ENCODE data around the gene IGDCC3.

IGDCC3 gene

GRCh38 chr15:65377976-65378366, at the start of gene IGDCC3:
IGDCC3 (minus strand) TSS chr15:65378002; CDS start chr15:65377788, 214 bp downstream.
- Mint-ChIP-seq H3K36me3 (ENCODE audit: low read depth) (no peaks in the 10 kb centered on the region), H3K4me1 (ENCODE audit: low read depth) (peaks cover 13% of the 10 kb centered on the region), H3K9me3 (no peaks in the 10 kb centered on the region), H3K4me3 (peak within 1 kb of the TSS; percentile 76), H3K27ac (no peak within 1 kb of the TSS), H3K27me3 (peaks cover 66% of the 10 kb centered on the region)
- no peak for DNase-seq

- Mint-ChIP-seq H3K36me3 (ENCODE audit: low read depth) (no peaks in the 10 kb centered on the region), H3K27ac (no peak overlapping the region), H3K9me3 (no peaks in the 10 kb centered on the region), H3K4me3 (no peak overlapping the region), H3K4me1 (ENCODE audit: low read depth) (peaks cover 10% of the 10 kb centered on the region), H3K27me3 (peaks cover 46% of the 10 kb centered on the region)
- DNase-seq: no peak
Measured at GRCh38 chr15:65426216-65426853, 48.5 kb upstream of the IGDCC3 start.

GRCh38 chr15:65424683-65425082, 46.9 kb upstream of the IGDCC3 start:
- H3K4me3 Mint-ChIP-seq: no peak overlapping the region
- H3K4me1 Mint-ChIP-seq (ENCODE audit: low read depth): peaks cover 10% of the 10 kb centered on the region
- H3K9me3 Mint-ChIP-seq: no peaks in the 10 kb centered on the region
- no peaks in the 10 kb centered on the region for H3K36me3 Mint-ChIP-seq (ENCODE audit: low read depth)
- H3K27ac Mint-ChIP-seq: no peak overlapping the region
- peaks cover 61% of the 10 kb centered on the region for H3K27me3 Mint-ChIP-seq
- DNase-seq: no peak

GRCh38 chr15:65423976-65424679, 46.3 kb upstream of the IGDCC3 start:
- DNase-seq: peak; percentile 8
- Mint-ChIP-seq H3K36me3 (ENCODE audit: low read depth) (no peaks in the 10 kb centered on the region), H3K27ac (no peak overlapping the region), H3K9me3 (no peaks in the 10 kb centered on the region), H3K27me3 (peaks cover 64% of the 10 kb centered on the region), H3K4me1 (ENCODE audit: low read depth) (peaks cover 10% of the 10 kb centered on the region), H3K4me3 (no peak overlapping the region)

GRCh38 chr15:65423150-65423975, 45.6 kb upstream of the IGDCC3 start:
- peak overlapping the region; percentile 68 for H3K4me3 Mint-ChIP-seq
- no peaks in the 10 kb centered on the region for H3K36me3 Mint-ChIP-seq (ENCODE audit: low read depth)
- peaks cover 71% of the 10 kb centered on the region for H3K27me3 Mint-ChIP-seq
- DNase-seq: peak; percentile 28
- H3K27ac Mint-ChIP-seq: no peak overlapping the region
- no peaks in the 10 kb centered on the region for H3K9me3 Mint-ChIP-seq
- peaks cover 10% of the 10 kb centered on the region for H3K4me1 Mint-ChIP-seq (ENCODE audit: low read depth)

- H3K27me3 Mint-ChIP-seq: peaks cover 89% of the 10 kb centered on the region
- no peak overlapping the region for H3K27ac Mint-ChIP-seq
- H3K9me3 Mint-ChIP-seq: no peaks in the 10 kb centered on the region
- peaks cover 10% of the 10 kb centered on the region for H3K4me1 Mint-ChIP-seq (ENCODE audit: low read depth)
- H3K36me3 Mint-ChIP-seq (ENCODE audit: low read depth): no peaks in the 10 kb centered on the region
- H3K4me3 Mint-ChIP-seq: peak overlapping the region; percentile 66
- no peak for DNase-seq
Measured at GRCh38 chr15:65421360-65422215, 43.8 kb upstream of the IGDCC3 start.

GRCh38 chr15:65420975-65421359, 43.2 kb upstream of the IGDCC3 start:
- Mint-ChIP-seq H3K27me3 (peaks cover 87% of the 10 kb centered on the region), H3K4me1 (ENCODE audit: low read depth) (peaks cover 10% of the 10 kb centered on the region), H3K9me3 (no peaks in the 10 kb centered on the region), H3K36me3 (ENCODE audit: low read depth) (no peaks in the 10 kb centered on the region), H3K27ac (no peak overlapping the region), H3K4me3 (no peak overlapping the region)
- no peak for DNase-seq

GRCh38 chr15:65418596-65418995, 40.8 kb upstream of the IGDCC3 start:
- no peak for DNase-seq
- peaks cover 10% of the 10 kb centered on the region for H3K4me1 Mint-ChIP-seq (ENCODE audit: low read depth)
- H3K36me3 Mint-ChIP-seq (ENCODE audit: low read depth): no peaks in the 10 kb centered on the region
- no peak overlapping the region for H3K27ac Mint-ChIP-seq
- H3K4me3 Mint-ChIP-seq: no peak overlapping the region
- no peaks in the 10 kb centered on the region for H3K9me3 Mint-ChIP-seq
- peaks cover 64% of the 10 kb centered on the region for H3K27me3 Mint-ChIP-seq

- H3K27me3 Mint-ChIP-seq: peaks cover 53% of the 10 kb centered on the region
- DNase-seq: no peak
- H3K36me3 Mint-ChIP-seq (ENCODE audit: low read depth): no peaks in the 10 kb centered on the region
- no peak overlapping the region for H3K27ac Mint-ChIP-seq
- H3K4me3 Mint-ChIP-seq: no peak overlapping the region
- no peaks in the 10 kb centered on the region for H3K9me3 Mint-ChIP-seq
- peaks cover 2% of the 10 kb centered on the region for H3K4me1 Mint-ChIP-seq (ENCODE audit: low read depth)
Measured at GRCh38 chr15:65416845-65417416, 39.1 kb upstream of the IGDCC3 start.

- Mint-ChIP-seq H3K4me3 (no peak overlapping the region), H3K27ac (no peak overlapping the region), H3K4me1 (ENCODE audit: low read depth) (no peaks in the 10 kb centered on the region), H3K9me3 (no peaks in the 10 kb centered on the region), H3K36me3 (ENCODE audit: low read depth) (no peaks in the 10 kb centered on the region), H3K27me3 (peaks cover 42% of the 10 kb centered on the region)
- DNase-seq: no peak
Measured at GRCh38 chr15:65414841-65415621, 37.2 kb upstream of the IGDCC3 start.

- peaks cover 38% of the 10 kb centered on the region for H3K27me3 Mint-ChIP-seq
- no peak overlapping the region for H3K27ac Mint-ChIP-seq
Measured at GRCh38 chr15:65413760-65414144, 36.0 kb upstream of the IGDCC3 start.

GRCh38 chr15:65413051-65413759, 35.4 kb upstream of the IGDCC3 start:
- H3K27me3 Mint-ChIP-seq: peaks cover 34% of the 10 kb centered on the region
- H3K4me3 Mint-ChIP-seq: no peak overlapping the region
- H3K9me3 Mint-ChIP-seq: no peaks in the 10 kb centered on the region
- no peak overlapping the region for H3K27ac Mint-ChIP-seq
- H3K4me1 Mint-ChIP-seq (ENCODE audit: low read depth): peaks cover 6% of the 10 kb centered on the region
- H3K36me3 Mint-ChIP-seq (ENCODE audit: low read depth): no peaks in the 10 kb centered on the region
- DNase-seq: no peak

More at GRCh38 chr15:65413760-65414144, 36.0 kb upstream of the IGDCC3 start:
- H3K4me1 Mint-ChIP-seq (ENCODE audit: low read depth): peaks cover 6% of the 10 kb centered on the region
- H3K36me3 Mint-ChIP-seq (ENCODE audit: low read depth): no peaks in the 10 kb centered on the region
- no peak overlapping the region for H3K4me3 Mint-ChIP-seq
- DNase-seq: no peak
- H3K9me3 Mint-ChIP-seq: no peaks in the 10 kb centered on the region

- H3K27ac Mint-ChIP-seq: no peak overlapping the region
- no peaks in the 10 kb centered on the region for H3K9me3 Mint-ChIP-seq
- peaks cover 33% of the 10 kb centered on the region for H3K27me3 Mint-ChIP-seq
- no peak overlapping the region for H3K4me3 Mint-ChIP-seq
- no peak for DNase-seq
- H3K4me1 Mint-ChIP-seq (ENCODE audit: low read depth): peaks cover 6% of the 10 kb centered on the region
- H3K36me3 Mint-ChIP-seq (ENCODE audit: low read depth): no peaks in the 10 kb centered on the region
Measured at GRCh38 chr15:65412556-65412955, 34.8 kb upstream of the IGDCC3 start.

All from activated T-cell treated with anti-CD3 and anti-CD28 coated beads, Interleukin-2, amount 50 U/mL, for 24 hours (primary cell).